ENCODE measurements around the gene SMG6. TPM values are rescaled to one million over a fixed set of nuclear protein-coding genes. Genes with fewer than 3 reads are reported as not detected.

Gene SMG6
- total RNA-seq, 6 experiments from 2014 or later: 7.4 to 10.4 (median 8.9) TPM

DNA sequence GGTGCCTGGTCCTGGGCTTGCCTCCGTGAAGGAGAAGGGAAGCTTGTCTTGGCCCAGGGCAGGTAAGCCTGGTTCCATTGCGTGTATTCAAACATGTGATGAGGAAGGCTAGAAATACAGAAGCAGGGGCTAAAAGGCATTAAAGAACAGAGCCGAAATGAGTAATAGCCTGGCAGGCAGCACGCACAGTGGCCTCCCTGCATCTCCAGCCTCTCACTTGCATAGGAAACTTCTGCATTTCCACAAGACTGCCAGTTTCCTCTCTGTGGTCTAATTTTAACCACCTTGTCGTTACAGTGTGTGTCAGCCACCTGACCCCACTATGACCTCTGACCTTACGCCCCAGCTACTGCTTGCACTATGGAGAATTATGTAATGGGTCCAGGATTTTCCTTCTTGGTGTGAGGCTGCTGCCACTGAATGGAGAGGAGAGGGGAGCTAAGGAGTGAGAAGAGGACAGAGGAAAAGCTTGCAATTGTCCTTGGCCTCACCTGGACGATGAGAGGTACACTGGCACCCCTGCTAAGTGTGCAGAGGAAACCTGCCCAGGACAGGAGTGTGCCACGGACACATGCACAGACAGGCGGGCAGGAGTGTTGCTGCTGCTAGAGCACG is 215.9 kb downstream of the SMG6 start:
- DNase-seq (no peak), ATAC-seq (peak; percentile 11 to 35 (median 26))
- WGBS (ENCODE audit: insufficient coverage, low coverage, low lambda C conversion rate, missing lambda C conversion rate): 42% methylated on average over 6 of the region's 10 CpGs
- Histone ChIP-seq H3K27me3 (no peaks in the 10 kb centered on the region), H3K4me1 (peaks cover 0 to 28% (median 6%) of the 10 kb centered on the region in 4 donors), H3K4me3 (no peak overlapping the region), H3K9me3 (no peaks in the 10 kb centered on the region), H3K27ac (peak overlapping the region; percentile 30 to 82 (median 31)), H3K36me3 (no peaks in the 10 kb centered on the region)
- intact Hi-C loops (cut with DNase I): no loop called here
- TF ChIP-seq, protein P1, sequence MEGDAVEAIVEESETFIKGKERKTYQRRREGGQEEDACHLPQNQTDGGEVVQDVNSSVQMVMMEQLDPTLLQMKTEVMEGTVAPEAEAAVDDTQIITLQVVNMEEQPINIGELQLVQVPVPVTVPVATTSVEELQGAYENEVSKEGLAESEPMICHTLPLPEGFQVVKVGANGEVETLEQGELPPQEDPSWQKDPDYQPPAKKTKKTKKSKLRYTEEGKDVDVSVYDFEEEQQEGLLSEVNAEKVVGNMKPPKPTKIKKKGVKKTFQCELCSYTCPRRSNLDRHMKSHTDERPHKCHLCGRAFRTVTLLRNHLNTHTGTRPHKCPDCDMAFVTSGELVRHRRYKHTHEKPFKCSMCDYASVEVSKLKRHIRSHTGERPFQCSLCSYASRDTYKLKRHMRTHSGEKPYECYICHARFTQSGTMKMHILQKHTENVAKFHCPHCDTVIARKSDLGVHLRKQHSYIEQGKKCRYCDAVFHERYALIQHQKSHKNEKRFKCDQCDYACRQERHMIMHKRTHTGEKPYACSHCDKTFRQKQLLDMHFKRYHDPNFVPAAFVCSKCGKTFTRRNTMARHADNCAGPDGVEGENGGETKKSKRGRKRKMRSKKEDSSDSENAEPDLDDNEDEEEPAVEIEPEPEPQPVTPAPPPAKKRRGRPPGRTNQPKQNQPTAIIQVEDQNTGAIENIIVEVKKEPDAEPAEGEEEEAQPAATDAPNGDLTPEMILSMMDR (IDR thresholded peaks at IDR 0.05): no peak

DNA sequence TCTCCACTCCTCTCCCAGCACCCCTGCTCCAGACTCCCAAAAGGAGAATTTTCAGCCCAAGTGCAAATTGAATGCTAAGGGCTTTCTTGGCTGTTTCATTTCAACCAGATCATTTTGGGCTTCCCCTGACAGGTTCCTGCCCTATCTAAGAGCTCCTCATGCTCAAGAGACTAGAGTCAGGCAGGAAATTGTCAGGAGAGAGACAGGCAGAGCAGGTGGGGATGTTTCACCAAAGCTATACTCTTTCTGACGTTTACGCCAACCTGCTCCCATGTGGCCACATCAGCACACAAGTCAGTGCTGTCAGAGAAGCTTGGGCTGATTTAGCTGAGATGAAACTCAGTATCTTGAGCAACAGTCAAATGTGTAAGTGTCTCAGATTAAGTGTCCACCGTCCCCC is 217.3 kb downstream of the SMG6 start:
- Histone ChIP-seq H3K27me3 (no peaks in the 10 kb centered on the region), H3K27ac (peak overlapping the region; percentile 5 to 82 (median 59)), H3K36me3 (peaks cover 0 to 5% (median 0%) of the 10 kb centered on the region in 4 donors), H3K9me3 (no peaks in the 10 kb centered on the region), H3K4me3 (no peak overlapping the region), H3K4me1 (peaks cover 0 to 28% (median 6%) of the 10 kb centered on the region in 4 donors)
- TF ChIP-seq POLR2A (IDR thresholded peaks at IDR 0.05): no peak
- TF ChIP-seq, protein P1 (IDR thresholded peaks at IDR 0.05): no peak
- intact Hi-C loops (cut with DNase I): no loop called here
- ATAC-seq (no peak), DNase-seq (no peak)
- WGBS (ENCODE audit: insufficient coverage, low coverage, low lambda C conversion rate, missing lambda C conversion rate): 71% methylated on average over 1 of the region's 3 CpGs

DNA sequence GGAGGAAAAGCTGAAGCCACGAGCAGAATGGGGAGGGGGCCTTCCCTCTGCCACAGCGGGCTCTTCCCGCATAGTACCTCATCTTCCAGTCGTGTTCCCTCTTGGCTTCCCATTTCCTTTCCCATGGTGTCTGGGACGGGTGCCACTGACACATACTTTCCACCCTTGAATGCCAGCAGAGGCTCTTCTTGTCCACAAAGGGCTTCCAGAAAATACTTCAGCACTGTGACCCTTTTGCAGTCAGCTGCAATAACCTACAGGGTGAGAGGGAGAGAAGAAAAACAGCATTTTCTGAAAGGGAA is 218.0 kb downstream of the SMG6 start:
- peaks cover 0 to 8% (median 0%) of the 10 kb centered on the region in 4 donors for H3K36me3 ChIP-seq
- peak overlapping the region; percentile 47 to 82 (median 59) for H3K27ac ChIP-seq
- peaks cover 0 to 28% (median 6%) of the 10 kb centered on the region in 4 donors for H3K4me1 ChIP-seq
- TF ChIP-seq POLR2A (IDR thresholded peaks at IDR 0.05): no peak
- TF ChIP-seq, protein P1 (IDR thresholded peaks at IDR 0.05): no peak
- no peaks in the 10 kb centered on the region for H3K27me3 ChIP-seq
- ATAC-seq (no peak), DNase-seq (no peak)
- H3K9me3 ChIP-seq: no peaks in the 10 kb centered on the region
- H3K4me3 ChIP-seq: no peak overlapping the region
- intact Hi-C loops (cut with DNase I): no loop called here
- 70% methylated on average over 4 of the region's 5 CpGs for WGBS (ENCODE audit: insufficient coverage, low coverage, low lambda C conversion rate, missing lambda C conversion rate)

- peaks cover 0 to 8% (median 0%) of the 10 kb centered on the region in 4 donors for H3K36me3 ChIP-seq
- H3K27ac ChIP-seq: peak overlapping the region; percentile 62 to 82 (median 69)
- 47% methylated on average over 6 of the region's 13 CpGs for WGBS (ENCODE audit: insufficient coverage, low coverage, low lambda C conversion rate, missing lambda C conversion rate)
- H3K4me1 ChIP-seq: peaks cover 0 to 28% (median 6%) of the 10 kb centered on the region in 4 donors
- intact Hi-C loops (cut with DNase I): no loop called here
- no peaks in the 10 kb centered on the region for H3K27me3 ChIP-seq
- peak; percentile 35 to 53 (median 48) for ATAC-seq
- TF ChIP-seq POLR2A (IDR thresholded peaks at IDR 0.05): no peak
- TF ChIP-seq, protein P1 (IDR thresholded peaks at IDR 0.05): no peak
- no peaks in the 10 kb centered on the region for H3K9me3 ChIP-seq
- no peak for DNase-seq
- H3K4me3 ChIP-seq: no peak overlapping the region
Observed at GRCh38 chr17:2084766-2085647, 218.6 kb downstream of the SMG6 start.
